Measurements from ENCODE around the gene SETBP1. TPM values are rescaled to one million over a fixed set of nuclear protein-coding genes. Genes with fewer than 3 reads are reported as not detected.
A peak's percentile ranks its signal among the peaks of the same experiment; 100 is the strongest.

SETBP1 gene
- total RNA-seq, 3 donors from 2014 or later: 15.0 to 97.2 (median 17.8) TPM

GRCh38 chr18:45014047-45014501 is 333.4 kb downstream of the SETBP1 start:
- Histone ChIP-seq H3K4me3 (no peak overlapping the region), H3K36me3 (ENCODE audit: low read depth) (no peaks in the 10 kb centered on the region), H3K9me3 (no peaks in the 10 kb centered on the region), H3K4me1 (ENCODE audit: low read depth) (no peaks in the 10 kb centered on the region)
- DNase-seq (peak in 1 of 3 donors; percentile 20), ATAC-seq (peak; percentile 25)
- no peak for TF ChIP-seq CTCF (IDR thresholded peaks at IDR 0.05)
- intact Hi-C loops (cut with DNase I, micrococcal nuclease): no loop called here

- DNase-seq: no peak
- TF ChIP-seq CTCF (IDR thresholded peaks at IDR 0.05): no peak
- intact Hi-C loops (cut with DNase I, micrococcal nuclease): no loop called here
- Histone ChIP-seq H3K9me3 (no peaks in the 10 kb centered on the region), H3K36me3 (ENCODE audit: low read depth) (no peaks in the 10 kb centered on the region), H3K4me1 (ENCODE audit: low read depth) (no peaks in the 10 kb centered on the region), H3K4me3 (no peak overlapping the region)
- ATAC-seq: no peak
These were observed 335.1 kb downstream of the SETBP1 start for GRCh38 chr18:45015788-45016128.

GRCh38 chr18:45019469-45019868 is 338.8 kb downstream of the SETBP1 start:
- no peak for TF ChIP-seq CTCF (IDR thresholded peaks at IDR 0.05)
- intact Hi-C loops (cut with DNase I, micrococcal nuclease): no loop called here
- no peaks in the 10 kb centered on the region for H3K9me3 ChIP-seq
- H3K4me1 ChIP-seq (ENCODE audit: low read depth): no peaks in the 10 kb centered on the region
- H3K4me3 ChIP-seq: no peak overlapping the region
- no peak for ATAC-seq
- DNase-seq: no peak
- no peaks in the 10 kb centered on the region for H3K36me3 ChIP-seq (ENCODE audit: low read depth)

- Histone ChIP-seq H3K36me3 (ENCODE audit: low read depth) (no peaks in the 10 kb centered on the region), H3K4me3 (no peak overlapping the region), H3K4me1 (ENCODE audit: low read depth) (no peaks in the 10 kb centered on the region), H3K9me3 (no peaks in the 10 kb centered on the region)
- no peak for TF ChIP-seq CTCF (IDR thresholded peaks at IDR 0.05)
- ATAC-seq: no peak
- DNase-seq: no peak
- intact Hi-C loops (cut with DNase I, micrococcal nuclease): no loop called here
These were observed 342.8 kb downstream of the SETBP1 start for GRCh38 chr18:45023519-45023918.

- no peak for TF ChIP-seq CTCF (IDR thresholded peaks at IDR 0.05)
- ATAC-seq: no peak
- H3K36me3 ChIP-seq (ENCODE audit: low read depth): no peaks in the 10 kb centered on the region
- H3K4me3 ChIP-seq: no peak overlapping the region
- intact Hi-C loops (cut with DNase I, micrococcal nuclease): no loop called here
- H3K4me1 ChIP-seq (ENCODE audit: low read depth): no peaks in the 10 kb centered on the region
- peaks cover 2% of the 10 kb centered on the region for H3K9me3 ChIP-seq
- DNase-seq: no peak
These were observed 343.8 kb downstream of the SETBP1 start for GRCh38 chr18:45024357-45025088.

- no peak for TF ChIP-seq CTCF (IDR thresholded peaks at IDR 0.05)
- intact Hi-C loops (cut with DNase I, micrococcal nuclease): no loop called here
- H3K4me3 ChIP-seq: no peak overlapping the region
- no peaks in the 10 kb centered on the region for H3K4me1 ChIP-seq (ENCODE audit: low read depth)
- ATAC-seq (no peak), DNase-seq (no peak)
- H3K9me3 ChIP-seq: peaks cover 2% of the 10 kb centered on the region
- H3K36me3 ChIP-seq (ENCODE audit: low read depth): no peaks in the 10 kb centered on the region
These were observed 344.4 kb downstream of the SETBP1 start for GRCh38 chr18:45025089-45025450.

All from mucosa of descending colon (tissue), 3 donors.